ENCODE measurements around the gene ERICH4. TPM values are rescaled to one million over a fixed set of nuclear protein-coding genes. Genes with fewer than 3 reads are reported as not detected.

Gene ERICH4
- total and polyA plus RNA-seq, 2 of the 4 experiments (the other 2 are of a cell fraction), result not detected

DNA sequence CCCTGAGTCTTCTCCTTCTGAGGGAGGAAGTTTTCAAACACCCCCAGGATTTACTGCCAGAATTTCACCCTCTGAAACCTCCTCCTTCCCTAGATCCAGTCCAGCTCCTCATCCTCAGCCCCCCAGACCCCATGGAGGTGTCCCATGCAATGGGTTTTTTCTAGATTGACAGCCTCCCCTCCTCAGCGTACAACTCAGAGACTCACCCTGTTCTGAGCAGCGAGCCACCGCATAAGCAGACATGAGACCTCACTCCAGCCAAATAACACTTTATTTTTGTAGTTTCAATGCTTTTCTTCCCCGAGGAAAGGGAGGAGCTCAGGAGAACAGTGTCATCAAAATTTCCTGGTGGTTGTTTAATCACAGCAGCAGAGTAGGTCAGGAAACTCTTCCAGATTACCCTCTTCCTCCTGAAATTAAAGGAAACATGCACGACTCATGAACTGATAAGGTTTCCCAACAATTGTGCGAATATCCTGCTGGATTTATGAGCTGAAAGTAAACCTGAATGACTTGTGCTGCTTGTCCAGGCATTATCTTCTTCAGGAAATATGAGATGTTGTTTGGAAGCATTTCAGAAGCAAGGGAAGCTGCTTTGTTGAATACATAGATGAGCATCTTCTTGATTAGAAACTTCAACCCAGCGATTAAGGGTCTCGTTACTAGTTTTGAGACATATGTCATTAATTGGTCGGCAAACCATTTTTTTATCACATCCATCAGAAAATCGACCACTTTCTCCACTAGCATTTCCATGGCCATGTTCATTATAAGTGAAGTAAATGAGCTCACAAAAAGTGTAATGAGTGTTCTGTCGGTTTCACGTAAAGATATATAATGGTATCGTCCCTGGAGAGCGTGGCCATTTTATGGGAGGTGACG is 36.2 kb downstream of the ERICH4 start:
- Histone ChIP-seq H3K79me1 (ENCODE audit: low read depth in 1 of 2, low read length in 2 of 2) (no peaks in the 10 kb centered on the region), H3K9me1 (ENCODE audit: insufficient read depth, low read length) (no peaks in the 10 kb centered on the region), H3K27ac (ENCODE audit: insufficient read depth, low read length) (no peak overlapping the region), H4K5ac (ENCODE audit: low read depth, low read length) (no peak overlapping the region), H3K56ac (ENCODE audit: extremely low read depth, insufficient read depth, low read length) (no peak overlapping the region), H3K14ac (replicated peaks; ENCODE audit: low read depth, low read length) (no peak overlapping the region), H3K4me2 (ENCODE audit: low read depth, low read length) (no peak overlapping the region), H2BK20ac (ENCODE audit: low read depth, low read length) (no peak overlapping the region), H2BK120ac (ENCODE audit: low read depth, low read length) (no peak overlapping the region), H2AFZ (replicated peaks; ENCODE audit: low read length, poor library complexity) (no peak overlapping the region), H3K18ac (ENCODE audit: low read depth, low read length) (no peak overlapping the region), H2AK5ac (ENCODE audit: low read depth, low read length) (no peak overlapping the region), H3K9me3 (ENCODE audit: control insufficient read depth, insufficient read depth, low read length) (no peaks in the 10 kb centered on the region; the same call in 1 of the 2 replicates), H3K4me1 (ENCODE audit: control insufficient read depth, insufficient read depth, low read length) (no peaks in the 10 kb centered on the region), H2BK15ac (ENCODE audit: low read depth, low read length) (no peak overlapping the region), H4K20me1 (ENCODE audit: insufficient read depth, low read length) (no peaks in the 10 kb centered on the region), H2AK9ac (replicated peaks; ENCODE audit: low read depth, low read length, poor library complexity) (no peak overlapping the region), H3K4me3 (ENCODE audit: insufficient read depth, low read depth, low read length) (no peak overlapping the region), H3K27me3 (ENCODE audit: control insufficient read depth, insufficient read depth, low read length) (peaks cover 6% of the 10 kb centered on the region), H2BK5ac (ENCODE audit: low read depth, low read length, poor library complexity, severe bottlenecking) (no peak overlapping the region), H3K9ac (ENCODE audit: low read depth, low read length) (no peak overlapping the region), H3K36me3 (ENCODE audit: control insufficient read depth, insufficient read depth, low read length) (no peaks in the 10 kb centered on the region), H3K4ac (ENCODE audit: low read depth, low read length) (no peak overlapping the region), H4K8ac (ENCODE audit: low read depth in 2 of 2, low read length in 2 of 2) (no peak overlapping the region), H3K23ac (ENCODE audit: low read depth, low read length) (no peak overlapping the region), H4K91ac (ENCODE audit: insufficient read depth, low read depth, low read length) (no peak overlapping the region)
- POLR2A ChIA-PET (ENCODE audit: unreplicated experiment), result no interaction called here
- no TSS peak for BruUV-seq (replicated peaks)
- WGBS, 2 experiments (ENCODE audit: extremely low coverage in 2 of 2, insufficient read length in 1 of 2), result 63% methylated on average over 1 of the region's 15 CpGs; no CpG with 5 or more reads in 1 of the 2 experiments
- ATAC-seq (ENCODE audit: low read depth), result no peak
- intact Hi-C loops (cut with micrococcal nuclease) (no loop called here), dilution Hi-C loops (cut with HindIII; ENCODE audit: low sequenced_read_pairs, unreplicated experiment) (no loop called here), in situ Hi-C loops (cut with MboI; ENCODE audit: low sequenced_read_pairs) (no loop called here)
- no peak for DNase-seq
- TF ChIP-seq RFX5 (IDR thresholded peaks at IDR 0.05; ENCODE audit: low read depth, low read length), result no peak
- TF ChIP-seq, protein P1, sequence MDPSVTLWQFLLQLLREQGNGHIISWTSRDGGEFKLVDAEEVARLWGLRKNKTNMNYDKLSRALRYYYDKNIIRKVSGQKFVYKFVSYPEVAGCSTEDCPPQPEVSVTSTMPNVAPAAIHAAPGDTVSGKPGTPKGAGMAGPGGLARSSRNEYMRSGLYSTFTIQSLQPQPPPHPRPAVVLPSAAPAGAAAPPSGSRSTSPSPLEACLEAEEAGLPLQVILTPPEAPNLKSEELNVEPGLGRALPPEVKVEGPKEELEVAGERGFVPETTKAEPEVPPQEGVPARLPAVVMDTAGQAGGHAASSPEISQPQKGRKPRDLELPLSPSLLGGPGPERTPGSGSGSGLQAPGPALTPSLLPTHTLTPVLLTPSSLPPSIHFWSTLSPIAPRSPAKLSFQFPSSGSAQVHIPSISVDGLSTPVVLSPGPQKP (IDR thresholded peaks at IDR 0.05; ENCODE audit: borderline replicate concordance, low read depth, low read length), result no peak
- TF ChIP-seq, protein P2, sequence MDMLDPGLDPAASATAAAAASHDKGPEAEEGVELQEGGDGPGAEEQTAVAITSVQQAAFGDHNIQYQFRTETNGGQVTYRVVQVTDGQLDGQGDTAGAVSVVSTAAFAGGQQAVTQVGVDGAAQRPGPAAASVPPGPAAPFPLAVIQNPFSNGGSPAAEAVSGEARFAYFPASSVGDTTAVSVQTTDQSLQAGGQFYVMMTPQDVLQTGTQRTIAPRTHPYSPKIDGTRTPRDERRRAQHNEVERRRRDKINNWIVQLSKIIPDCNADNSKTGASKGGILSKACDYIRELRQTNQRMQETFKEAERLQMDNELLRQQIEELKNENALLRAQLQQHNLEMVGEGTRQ (IDR thresholded peaks at IDR 0.05; ENCODE audit: low read depth, low read length), result no peak
- CTCF ChIA-PET, result interaction anchor here (0.9 kb wide), 1 partner anchor 81 kb away, joined by 3 read pairs; no protein-coding TSS in a partner anchor
